ENCODE data around the gene XYLT2.

DNA sequence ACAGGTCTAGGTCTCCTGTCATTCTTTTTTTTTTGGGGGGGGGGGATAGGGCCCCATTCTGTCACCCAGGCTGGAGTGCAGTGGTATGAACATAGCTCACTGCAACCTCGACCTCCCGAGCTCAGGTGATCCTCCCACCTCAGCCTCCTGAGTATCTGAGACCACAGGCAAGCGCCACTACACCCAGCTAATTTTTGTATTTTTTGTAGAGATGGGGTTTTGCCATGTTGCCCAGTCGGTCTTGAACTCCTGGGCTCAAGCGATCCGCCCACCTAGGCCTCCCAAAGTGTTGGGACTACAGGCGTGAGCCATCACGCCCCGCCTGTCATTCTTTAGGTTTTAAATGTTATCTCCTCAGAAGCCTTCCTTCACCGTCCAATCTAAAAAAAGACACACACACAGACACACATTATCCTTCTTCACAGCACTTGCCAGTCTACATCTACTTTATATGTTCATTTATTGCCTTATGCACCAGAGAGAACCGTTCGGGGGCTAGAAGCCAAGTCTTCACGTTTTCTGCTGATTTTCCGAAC is 26.4 kb downstream of the XYLT2 start:
- no peak for TF ChIP-seq POLR2A (IDR thresholded peaks at IDR 0.05)
- TF ChIP-seq, protein P1, sequence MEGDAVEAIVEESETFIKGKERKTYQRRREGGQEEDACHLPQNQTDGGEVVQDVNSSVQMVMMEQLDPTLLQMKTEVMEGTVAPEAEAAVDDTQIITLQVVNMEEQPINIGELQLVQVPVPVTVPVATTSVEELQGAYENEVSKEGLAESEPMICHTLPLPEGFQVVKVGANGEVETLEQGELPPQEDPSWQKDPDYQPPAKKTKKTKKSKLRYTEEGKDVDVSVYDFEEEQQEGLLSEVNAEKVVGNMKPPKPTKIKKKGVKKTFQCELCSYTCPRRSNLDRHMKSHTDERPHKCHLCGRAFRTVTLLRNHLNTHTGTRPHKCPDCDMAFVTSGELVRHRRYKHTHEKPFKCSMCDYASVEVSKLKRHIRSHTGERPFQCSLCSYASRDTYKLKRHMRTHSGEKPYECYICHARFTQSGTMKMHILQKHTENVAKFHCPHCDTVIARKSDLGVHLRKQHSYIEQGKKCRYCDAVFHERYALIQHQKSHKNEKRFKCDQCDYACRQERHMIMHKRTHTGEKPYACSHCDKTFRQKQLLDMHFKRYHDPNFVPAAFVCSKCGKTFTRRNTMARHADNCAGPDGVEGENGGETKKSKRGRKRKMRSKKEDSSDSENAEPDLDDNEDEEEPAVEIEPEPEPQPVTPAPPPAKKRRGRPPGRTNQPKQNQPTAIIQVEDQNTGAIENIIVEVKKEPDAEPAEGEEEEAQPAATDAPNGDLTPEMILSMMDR (IDR thresholded peaks at IDR 0.05) = no peak
- no peak for TF ChIP-seq POLR2AphosphoS5 (IDR thresholded peaks at IDR 0.05; ENCODE audit: insufficient read depth in 1 of 2, low read depth in 1 of 2)
